Panc1 (cell line): ENCODE results near the gene ARPP21. TPM values are rescaled to one million over a fixed set of nuclear protein-coding genes. Genes with fewer than 3 reads are reported as not detected.

Source experiments
- ATAC-seq: fragments of 200-7000 bp; cut with Tn5 transposase; 2 replicates; pipeline ENCODE4 v1.9.1; 2020; ENCODE audit warnings: mild to moderate bottlenecking, moderate library complexity
- BruUV-seq: library from RNA; stranded (reverse); fragments of 400-500 nt; replicated peaks from 2 replicates; lab custom pipeline; 2021; lab: Mats Ljungman, UMichigan
- CTCF ChIA-PET: fragments of 300-600 bp; sonication (Branson Sonifier 250); formaldehyde crosslinking; loops from one replicate; lab custom pipeline; 2022; ENCODE audit warnings: antibody characterized with exemption; lab: Charles Lee
- POLR2A ChIA-PET: fragments of 300-600 bp; sonication (Branson Sonifier 250); formaldehyde crosslinking; loops from one replicate; lab custom pipeline; 2022; ENCODE audit warnings: antibody characterized with exemption; lab: Charles Lee
- DNase-seq: peaks from one replicate; pipeline ENCODE4 v3.0.0-alpha.2; 2010; ENCODE audit warnings: low read depth, low spot score
- H3K27ac ChIP-seq: 2 replicates; pipeline ENCODE4 v1.5.1; 2011; ENCODE audit warnings: mild to moderate bottlenecking, low read length, inconsistent platforms
- H3K27me3 ChIP-seq: fragments of 200-500 bp; sonication (Bioruptor generic); 2 replicates; pipeline ENCODE4 v1.6.0; 2014; ENCODE audit warnings: low read length, inconsistent platforms; ENCODE audit not compliant: control insufficient read depth, insufficient read depth
- H3K36me3 ChIP-seq: fragments of 200-500 bp; sonication (Bioruptor generic); 2 replicates; pipeline ENCODE4 v1.5.1; 2014; ENCODE audit warnings: inconsistent platforms, mild to moderate bottlenecking, low read length, moderate library complexity; ENCODE audit not compliant: control insufficient read depth, insufficient read depth
- H3K4me1 ChIP-seq: 2 replicates; pipeline ENCODE4 v1.5.1; 2011; ENCODE audit warnings: inconsistent platforms, mild to moderate bottlenecking, low read length, moderate library complexity; ENCODE audit not compliant: control insufficient read depth, insufficient read depth
- H3K4me3 ChIP-seq, 2 experiments: 2 replicates each; pipeline ENCODE4 v1.5.1; 2011 to 2012; ENCODE audit warnings: low read depth in 2 of 2, low read length in 2 of 2, mild to moderate bottlenecking in 2 of 2, inconsistent platforms in 1 of 2, moderate library complexity in 1 of 2
- H3K9me3 ChIP-seq: fragments of 200-500 bp; sonication (Bioruptor generic); 2 replicates; pipeline ENCODE4 v1.5.1; 2014; ENCODE audit warnings: low read depth, mild to moderate bottlenecking, inconsistent platforms, low read length, moderate library complexity; ENCODE audit not compliant: control insufficient read depth, insufficient read depth
- POLR2AphosphoS5 ChIP-seq: IDR thresholded peaks from 2 replicates; pipeline ENCODE4 v1.6.1; 2012; ENCODE audit warnings: mild to moderate bottlenecking, low read depth, low read length, moderate library complexity
- REST ChIP-seq, 2 experiments: IDR thresholded peaks; 2 replicates each; pipeline ENCODE4 v1.6.1; 2011 to 2012; ENCODE audit warnings: low read depth in 2 of 2, control low read depth in 1 of 2, low read length in 1 of 2, mild to moderate bottlenecking in 1 of 2, moderate library complexity in 1 of 2; ENCODE audit not compliant: insufficient read depth in 1 of 2
- SIN3A ChIP-seq: IDR thresholded peaks from 2 replicates; pipeline ENCODE4 v1.6.1; 2012; ENCODE audit warnings: low read depth, mild to moderate bottlenecking, low read length, moderate library complexity, borderline replicate concordance; ENCODE audit not compliant: insufficient read depth
- TCF7L2 ChIP-seq: IDR thresholded peaks from 2 replicates; pipeline ENCODE4 v1.6.1; 2011; ENCODE audit warnings: mild to moderate bottlenecking, low read depth, low read length, inconsistent platforms
- in situ Hi-C: cut with HindIII; loops from 2 replicates; pipeline ENCODE4 v1.10.0; 2016; ENCODE audit warnings: low sequenced_read_pairs, low pct_unique_long_range_greater_than_20kb
- intact Hi-C: fragments of 100-400 bp; cut with micrococcal nuclease; formaldehyde crosslinking; loops from one replicate; pipeline ENCODE4 v1.10.0; 2022; ENCODE audit not compliant: unreplicated experiment
- total RNA-seq: library from RNA; stranded (reverse); gene quantifications from one replicate; pipeline ENCODE4 v1.2.1, GENCODE V29; 2021; ENCODE audit not compliant: unreplicated experiment
- TF ChIP-seq, protein P1 (sequence below): fragments of 450-650 bp; IDR thresholded peaks from 2 replicates; pipeline ENCODE4 v1.5.1; 2017; ENCODE audit warnings: mild to moderate bottlenecking

ARPP21 gene
- total RNA-seq, 1 experiment from 2014 or later: not detected

DNA sequence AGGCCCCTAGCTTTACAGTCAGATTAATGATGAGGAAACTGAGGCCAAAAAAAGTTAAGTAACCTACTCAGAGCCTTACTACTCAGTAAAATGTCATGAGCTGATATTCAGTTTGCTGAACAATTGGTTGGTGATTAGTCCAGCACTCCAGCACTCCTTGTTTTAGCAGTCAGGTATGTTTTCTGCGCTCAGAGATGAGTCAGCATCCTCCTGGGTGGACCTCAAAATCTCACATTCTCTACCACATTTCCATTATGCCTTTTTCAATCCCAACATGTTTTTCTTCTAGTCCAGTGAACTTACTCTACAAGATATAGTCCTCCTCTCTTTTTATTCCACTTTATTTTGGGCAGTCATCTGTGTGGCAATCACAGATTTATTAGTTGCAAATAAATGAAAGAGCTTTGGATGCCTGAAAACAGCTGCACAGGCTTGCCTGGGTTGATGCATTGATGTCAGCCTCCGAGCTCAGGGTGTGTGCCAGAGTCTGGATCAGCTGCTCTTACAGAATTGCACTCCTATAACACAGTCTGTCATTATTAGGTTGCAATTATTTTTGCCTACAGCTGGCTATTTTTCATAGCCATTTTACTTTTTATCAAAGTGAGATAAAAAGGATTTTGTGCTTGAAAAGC is 133.2 kb downstream of the ARPP21 start:
- Histone ChIP-seq H3K36me3 (no peaks in the 10 kb centered on the region), H3K9me3 (no peaks in the 10 kb centered on the region), H3K4me1 (no peaks in the 10 kb centered on the region), H3K27ac (no peak overlapping the region), H3K4me3 (no peak overlapping the region), H3K27me3 (no peaks in the 10 kb centered on the region)
- DNase-seq (no peak), ATAC-seq (no peak)
- no peak for TF ChIP-seq REST (IDR thresholded peaks at IDR 0.05; ENCODE audit: insufficient read depth in 1 of 2, low read depth in 2 of 2, low read length in 1 of 2)
- no peak for TF ChIP-seq SIN3A
- TF ChIP-seq TCF7L2: no peak
- no peak for TF ChIP-seq POLR2AphosphoS5
- TF ChIP-seq, protein P1, sequence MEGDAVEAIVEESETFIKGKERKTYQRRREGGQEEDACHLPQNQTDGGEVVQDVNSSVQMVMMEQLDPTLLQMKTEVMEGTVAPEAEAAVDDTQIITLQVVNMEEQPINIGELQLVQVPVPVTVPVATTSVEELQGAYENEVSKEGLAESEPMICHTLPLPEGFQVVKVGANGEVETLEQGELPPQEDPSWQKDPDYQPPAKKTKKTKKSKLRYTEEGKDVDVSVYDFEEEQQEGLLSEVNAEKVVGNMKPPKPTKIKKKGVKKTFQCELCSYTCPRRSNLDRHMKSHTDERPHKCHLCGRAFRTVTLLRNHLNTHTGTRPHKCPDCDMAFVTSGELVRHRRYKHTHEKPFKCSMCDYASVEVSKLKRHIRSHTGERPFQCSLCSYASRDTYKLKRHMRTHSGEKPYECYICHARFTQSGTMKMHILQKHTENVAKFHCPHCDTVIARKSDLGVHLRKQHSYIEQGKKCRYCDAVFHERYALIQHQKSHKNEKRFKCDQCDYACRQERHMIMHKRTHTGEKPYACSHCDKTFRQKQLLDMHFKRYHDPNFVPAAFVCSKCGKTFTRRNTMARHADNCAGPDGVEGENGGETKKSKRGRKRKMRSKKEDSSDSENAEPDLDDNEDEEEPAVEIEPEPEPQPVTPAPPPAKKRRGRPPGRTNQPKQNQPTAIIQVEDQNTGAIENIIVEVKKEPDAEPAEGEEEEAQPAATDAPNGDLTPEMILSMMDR: no peak
- BruUV-seq: no TSS peak
- ChIA-PET POLR2A (no interaction called here), CTCF (no interaction called here)
- in situ Hi-C loops (no loop called here), intact Hi-C loops (no loop called here)

DNA sequence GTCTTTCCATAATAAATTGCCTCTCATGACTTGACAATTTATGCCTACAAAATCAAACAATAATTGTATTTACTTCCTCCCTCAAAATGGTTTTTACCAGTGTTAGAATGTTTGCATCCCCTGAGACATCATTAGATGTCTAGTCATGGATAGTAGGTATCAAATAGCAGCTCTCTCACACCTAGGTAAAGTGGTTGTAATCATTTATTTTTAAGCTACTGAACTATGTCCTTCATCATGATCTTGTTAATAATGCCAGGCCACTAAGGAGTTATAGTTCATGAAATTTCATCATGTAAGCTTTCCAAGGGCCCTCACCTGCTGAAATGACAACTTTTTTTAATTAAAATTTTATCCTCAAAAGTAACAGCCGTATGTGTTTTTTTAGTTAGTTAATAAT is 134.1 kb downstream of the ARPP21 start:
- Histone ChIP-seq H3K9me3 (no peaks in the 10 kb centered on the region), H3K4me3 (no peak overlapping the region), H3K27ac (no peak overlapping the region), H3K36me3 (no peaks in the 10 kb centered on the region), H3K27me3 (no peaks in the 10 kb centered on the region), H3K4me1 (no peaks in the 10 kb centered on the region)
- in situ Hi-C loops (no loop called here), intact Hi-C loops (no loop called here)
- ChIA-PET CTCF (no interaction called here), POLR2A (no interaction called here)
- no peak for TF ChIP-seq SIN3A
- TF ChIP-seq, protein P1: no peak
- TF ChIP-seq REST (IDR thresholded peaks at IDR 0.05; ENCODE audit: insufficient read depth in 1 of 2, low read depth in 2 of 2, low read length in 1 of 2): no peak
- no peak for TF ChIP-seq TCF7L2
- no peak for TF ChIP-seq POLR2AphosphoS5
- no TSS peak for BruUV-seq
- ATAC-seq (no peak), DNase-seq (no peak)
